Transverse colon (tissue), 4 donors: Measurements from ENCODE around the gene NAA38.

Experiments
- CTCF ChIP-seq, 5 experiments: fragments of 200-600 bp in 3 of 5; fragments of 450-650 bp in 2 of 5; sonication (generic) in 3 of 5; IDR thresholded peaks; 1 replicate in 2 of 5; 2 replicates in 3 of 5; pipeline ENCODE4 v1.5.1; 2016 to 2017; ENCODE audit warnings: antibody characterized with exemption in 5 of 5, inconsistent platforms in 3 of 5, mild to moderate bottlenecking in 2 of 5, moderate library complexity in 1 of 5
- EP300 ChIP-seq: sonication (generic); formaldehyde crosslinking; IDR thresholded peaks from one replicate; pipeline ENCODE4 v1.6.1; 2017; ENCODE audit warnings: antibody characterized with exemption, low read depth
- POLR2A ChIP-seq: fragments of 450-650 bp; IDR thresholded peaks from one replicate; pipeline ENCODE4 v1.6.1; 2016; ENCODE audit warnings: antibody characterized with exemption, mild to moderate bottlenecking, moderate library complexity
- POLR2AphosphoS5 ChIP-seq, 3 donors: sonication (generic); formaldehyde crosslinking; IDR thresholded peaks; one replicate each; pipeline ENCODE4 v1.6.1; 2016; ENCODE audit warnings: antibody characterized with exemption in 3 of 3

GRCh38 chr17:7825206-7825990, 32.0 kb downstream of the NAA38 start:
- TF ChIP-seq POLR2AphosphoS5 (IDR thresholded peaks at IDR 0.05) = no peak
- no peak for TF ChIP-seq POLR2A
- TF ChIP-seq CTCF (IDR thresholded peaks at IDR 0.05) = no peak
- TF ChIP-seq EP300 = no peak
